GM12874 (cell line): ENCODE measurements around the gene CCDC172.

Source experiments
- CTCF ChIP-seq: IDR thresholded peaks from 2 replicates; pipeline ENCODE4 v1.5.1; 2011; ENCODE audit warnings: low read depth, mild to moderate bottlenecking, control low read depth, low read length, moderate library complexity; ENCODE audit not compliant: insufficient read depth

The CCDC172 gene

GRCh38 chr10:116410351-116410750 lies 86.1 kb downstream of the CCDC172 start:
- no peak for TF ChIP-seq CTCF

- TF ChIP-seq CTCF: no peak
Measured at GRCh38 chr10:116417821-116418220, 93.6 kb downstream of the CCDC172 start.

GRCh38 chr10:116418389-116418788 lies 94.1 kb downstream of the CCDC172 start:
- no peak for TF ChIP-seq CTCF

- no peak for TF ChIP-seq CTCF
Measured at GRCh38 chr10:116421815-116422214, 97.6 kb downstream of the CCDC172 start.

DNA sequence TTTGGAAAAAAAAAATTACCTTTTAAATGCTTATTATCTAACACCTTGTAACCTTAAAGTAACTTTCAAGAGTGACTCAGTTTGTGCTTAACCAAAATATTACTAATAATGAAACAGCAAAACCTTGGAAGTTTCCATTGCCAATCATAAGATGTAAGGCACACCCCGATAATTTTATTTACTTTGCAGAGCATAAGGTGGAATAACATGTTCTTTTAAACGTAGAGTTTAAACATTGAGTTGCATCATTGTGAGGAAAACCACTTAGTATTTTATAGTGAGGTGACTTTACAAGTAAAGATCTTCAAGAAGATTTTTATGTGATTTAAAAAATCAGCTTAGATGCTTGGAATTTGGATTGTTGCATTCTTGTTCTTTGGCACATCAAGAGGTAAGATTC lies 103.4 kb downstream of the CCDC172 start, which contains the start of gene PNLIPRP3:
TSS of gene PNLIPRP3 (plus strand) at position 177 of the 400 bp plus-strand sequence. CDS start at position 343, 166 bp downstream.
- TF ChIP-seq CTCF: no peak

- no peak for TF ChIP-seq CTCF
Measured at GRCh38 chr10:116429288-116429977, 105.2 kb downstream of the CCDC172 start.
